ENCODE data around the gene DNM3.

DNA sequence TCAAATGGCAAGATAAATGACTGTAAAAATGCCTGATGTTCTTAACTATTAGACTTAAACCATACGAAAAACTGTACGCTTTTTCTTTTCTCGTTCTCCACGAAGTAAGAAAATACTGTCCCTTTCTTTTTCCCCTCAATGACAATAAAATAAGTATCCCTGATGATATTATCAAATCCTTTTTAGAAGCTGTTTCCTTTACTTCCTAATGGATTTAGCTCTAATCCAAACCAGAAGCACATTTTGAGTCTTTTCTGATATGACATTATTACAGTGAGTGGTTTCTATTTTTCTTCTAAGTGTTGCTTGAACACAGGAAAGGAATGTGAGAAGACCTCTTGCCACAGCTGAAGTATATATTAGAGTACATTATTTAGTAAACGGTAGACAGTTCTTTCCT, 32.4 kb downstream of the DNM3 start:
- TF ChIP-seq CTCF (optimal IDR thresholded peaks at IDR 0.05 in 1 of 3, IDR thresholded peaks at IDR 0.05 in 1 of 3, conservative IDR thresholded peaks at IDR 0.05 in 1 of 3; ENCODE audit: extremely low read depth in 1 of 3, insufficient read depth in 2 of 3, low read length in 3 of 3) (no peak), EZH2 (IDR thresholded peaks at IDR 0.05; ENCODE audit: low read length) (no peak)
